Ascending aorta (tissue), 2 donors: ENCODE results near the gene COMTD1. TPM values are rescaled to one million over a fixed set of nuclear protein-coding genes. Genes with fewer than 3 reads are reported as not detected.
"Not testable (repeated sequence)": the region's sequence is repeated elsewhere in the genome, so short reads cannot be mapped to it uniquely, and the experiment has no call there.

Experiments used
- DNase-seq, 2 donors: peaks; one replicate each; pipeline ENCODE4 v3.0.0-alpha.2; 2019; ENCODE audit warnings: low spot score in 2 of 2
- H3K27ac ChIP-seq, 2 donors: fragments of 200-600 bp; sonication (generic); one replicate each; pipeline ENCODE4 v1.5.1; 2016 to 2017; ENCODE audit warnings: mild to moderate bottlenecking in 1 of 2
- H3K27me3 ChIP-seq: fragments of 200-600 bp; sonication (generic); one replicate; pipeline ENCODE4 v1.5.1; 2017
- H3K36me3 ChIP-seq, 2 donors: fragments of 200-600 bp; sonication (generic); one replicate each; pipeline ENCODE4 v1.5.1; 2016
- H3K4me1 ChIP-seq, 2 donors: fragments of 200-600 bp; sonication (generic); one replicate each; pipeline ENCODE4 v1.5.1; 2016 to 2017; ENCODE audit warnings: mild to moderate bottlenecking in 1 of 2
- H3K4me3 ChIP-seq, 2 donors: fragments of 200-600 bp; sonication (generic); one replicate each; pipeline ENCODE4 v1.5.1; 2016 to 2017; ENCODE audit warnings: mild to moderate bottlenecking in 1 of 2
- H3K9me3 ChIP-seq, 2 donors: fragments of 200-600 bp; sonication (generic); one replicate each; pipeline ENCODE4 v1.5.1; 2016
- intact Hi-C: fragments of 100-400 bp; cut with DNase I; formaldehyde crosslinking; loops from one replicate; pipeline ENCODE4 v1.15.1; 2023
- total RNA-seq: library from RNA; depleted of rRNA; stranded (reverse); fragments of >200 nt; gene quantifications from one replicate; pipeline ENCODE4 v1.1.0, GENCODE V29; 2016
- TF ChIP-seq, protein P1 (sequence below), 3 experiments: fragments of 200-600 bp in 2 of 3; fragments of 450-650 bp in 1 of 3; sonication (generic) in 2 of 3; IDR thresholded peaks; one replicate each; pipeline ENCODE4 v1.5.1; 2016 to 2019; ENCODE audit warnings: antibody characterized with exemption in 3 of 3, mild to moderate bottlenecking in 1 of 3, moderate library complexity in 1 of 3

Gene COMTD1
- total RNA-seq, 1 donor from 2014 or later = 85.5 TPM

DNA sequence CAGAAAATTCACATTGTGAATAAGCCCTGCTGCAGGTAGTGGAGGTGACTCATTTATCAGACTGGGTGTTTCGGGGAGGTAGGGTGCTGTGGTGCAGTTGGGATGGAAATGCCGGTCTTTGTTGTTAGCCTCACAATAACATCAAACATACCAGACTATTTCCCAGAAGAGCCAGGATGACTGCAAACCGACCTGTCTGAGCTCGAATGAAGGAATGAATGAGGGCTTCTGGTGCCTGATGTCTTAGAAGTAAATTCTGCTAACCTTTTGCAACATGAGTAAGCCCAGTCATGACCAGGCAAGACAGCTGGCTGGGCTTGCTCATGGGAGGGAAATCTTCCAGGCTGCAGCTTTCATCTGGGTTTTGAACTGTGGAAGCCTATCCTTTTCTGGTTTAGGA lies 27.6 kb downstream of the COMTD1 start:
- Histone ChIP-seq H3K27ac (peak overlapping the region in 1 of 2 donors; percentile 100), H3K27me3 (no peaks in the 10 kb centered on the region), H3K4me1 (peaks cover 10 to 20% of the 10 kb centered on the region in 2 donors), H3K9me3 (no peaks in the 10 kb centered on the region), H3K4me3 (no peak overlapping the region), H3K36me3 (peaks cover 9 to 11% of the 10 kb centered on the region in 2 donors)
- intact Hi-C loops = no loop called here
- peak in 1 of 2 donors; percentile 56 for DNase-seq
- TF ChIP-seq, protein P1, sequence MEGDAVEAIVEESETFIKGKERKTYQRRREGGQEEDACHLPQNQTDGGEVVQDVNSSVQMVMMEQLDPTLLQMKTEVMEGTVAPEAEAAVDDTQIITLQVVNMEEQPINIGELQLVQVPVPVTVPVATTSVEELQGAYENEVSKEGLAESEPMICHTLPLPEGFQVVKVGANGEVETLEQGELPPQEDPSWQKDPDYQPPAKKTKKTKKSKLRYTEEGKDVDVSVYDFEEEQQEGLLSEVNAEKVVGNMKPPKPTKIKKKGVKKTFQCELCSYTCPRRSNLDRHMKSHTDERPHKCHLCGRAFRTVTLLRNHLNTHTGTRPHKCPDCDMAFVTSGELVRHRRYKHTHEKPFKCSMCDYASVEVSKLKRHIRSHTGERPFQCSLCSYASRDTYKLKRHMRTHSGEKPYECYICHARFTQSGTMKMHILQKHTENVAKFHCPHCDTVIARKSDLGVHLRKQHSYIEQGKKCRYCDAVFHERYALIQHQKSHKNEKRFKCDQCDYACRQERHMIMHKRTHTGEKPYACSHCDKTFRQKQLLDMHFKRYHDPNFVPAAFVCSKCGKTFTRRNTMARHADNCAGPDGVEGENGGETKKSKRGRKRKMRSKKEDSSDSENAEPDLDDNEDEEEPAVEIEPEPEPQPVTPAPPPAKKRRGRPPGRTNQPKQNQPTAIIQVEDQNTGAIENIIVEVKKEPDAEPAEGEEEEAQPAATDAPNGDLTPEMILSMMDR (IDR thresholded peaks at IDR 0.05) = no peak

DNA sequence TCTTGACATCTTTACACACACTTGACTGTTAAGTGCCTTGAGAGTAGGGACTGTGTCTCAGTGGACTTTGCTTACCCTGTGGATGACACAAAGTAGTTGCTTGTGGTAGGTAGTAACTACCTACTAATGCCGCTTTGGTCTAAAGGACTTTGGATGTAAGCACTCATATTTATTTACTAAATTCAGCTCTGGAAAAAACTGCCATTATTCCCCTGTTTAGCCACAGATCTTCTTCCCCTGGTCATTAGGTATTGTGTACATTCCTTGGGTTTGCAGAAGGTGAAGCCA lies 28.0 kb downstream of the COMTD1 start:
- Histone ChIP-seq H3K27ac (peak overlapping the region in 1 of 2 donors; percentile 100), H3K36me3 (peaks cover 5 to 7% of the 10 kb centered on the region in 2 donors), H3K4me1 (peaks cover 10 to 20% of the 10 kb centered on the region in 2 donors), H3K9me3 (no peaks in the 10 kb centered on the region), H3K27me3 (no peaks in the 10 kb centered on the region), H3K4me3 (no peak overlapping the region)
- TF ChIP-seq, protein P1 (IDR thresholded peaks at IDR 0.05) = no peak
- DNase-seq = no peak
- intact Hi-C loops = no loop called here

DNA sequence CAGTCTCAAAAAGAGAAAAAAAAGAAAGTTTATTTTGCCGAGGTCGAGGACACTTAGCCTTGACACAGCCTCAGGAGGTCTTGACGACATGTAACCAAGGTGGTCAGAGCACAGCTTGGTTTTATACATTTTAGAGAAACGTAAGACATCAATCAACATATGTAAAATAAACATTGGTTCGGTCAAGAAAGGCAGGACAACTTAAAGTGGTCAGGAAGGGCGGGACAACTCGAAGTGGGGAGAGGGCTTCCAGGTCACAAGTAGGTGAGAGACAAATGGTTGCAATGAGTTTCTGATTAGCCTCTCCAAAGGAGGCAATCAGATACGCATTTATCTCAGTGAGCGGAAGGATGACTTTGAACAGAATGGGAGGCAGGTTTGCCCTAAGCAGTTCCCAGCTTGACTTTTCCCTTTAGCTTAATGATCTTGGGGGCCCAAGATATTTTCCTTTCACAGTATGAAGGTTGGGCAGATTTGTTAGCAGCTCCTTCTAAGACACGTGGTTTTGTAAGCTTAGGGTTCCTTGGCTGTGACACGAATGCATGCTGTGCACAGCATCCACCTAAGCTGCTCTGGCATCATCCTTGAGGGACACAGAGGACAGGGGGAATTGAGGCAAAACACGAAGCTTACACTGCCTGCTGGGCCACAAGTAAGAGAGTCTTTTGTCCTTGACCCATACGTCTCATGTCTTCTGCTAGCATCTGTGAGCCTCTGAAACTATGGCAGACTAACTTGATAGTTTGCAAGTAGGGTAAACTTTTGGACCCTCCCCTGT lies 28.5 kb downstream of the COMTD1 start:
- no peaks in the 10 kb centered on the region for H3K27me3 ChIP-seq
- H3K36me3 ChIP-seq = peaks cover 0 to 2% of the 10 kb centered on the region in 2 donors
- no peak overlapping the region for H3K4me3 ChIP-seq
- DNase-seq = peak in 1 of 2 donors; percentile 21
- no peak overlapping the region for H3K27ac ChIP-seq
- TF ChIP-seq, protein P1 (IDR thresholded peaks at IDR 0.05) = no peak
- intact Hi-C loops = no loop called here
- peaks cover 14 to 19% of the 10 kb centered on the region in 2 donors for H3K4me1 ChIP-seq
- H3K9me3 ChIP-seq = no peaks in the 10 kb centered on the region

DNA sequence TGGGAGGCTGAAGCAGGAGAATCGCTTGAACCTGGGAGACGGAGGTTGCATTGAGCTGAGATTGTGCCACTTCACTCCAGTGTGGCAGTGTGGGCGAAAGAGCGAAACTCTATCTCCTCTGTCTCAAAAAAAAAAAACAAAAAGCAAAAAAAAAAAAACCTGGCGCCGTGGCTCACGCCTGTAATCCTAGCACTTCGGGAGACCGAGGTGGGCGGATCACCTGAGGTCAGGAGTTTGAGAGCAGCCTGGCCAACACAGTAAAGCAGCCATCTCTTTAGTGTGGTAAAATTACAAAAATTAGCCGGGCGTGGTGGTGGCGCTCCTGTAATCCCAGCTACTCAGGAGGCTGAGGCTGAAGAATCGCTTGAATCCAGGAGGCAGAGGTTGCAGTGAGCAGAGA lies 29.1 kb downstream of the COMTD1 start:
- H3K4me1 ChIP-seq = peaks cover 11 to 14% of the 10 kb centered on the region in 2 donors
- H3K9me3 ChIP-seq, H3K27me3 ChIP-seq, H3K36me3 ChIP-seq, H3K4me3 ChIP-seq, H3K27ac ChIP-seq, intact Hi-C loops: not testable (repeated sequence)
- DNase-seq = peak in 1 of 2 donors; percentile 8

DNA sequence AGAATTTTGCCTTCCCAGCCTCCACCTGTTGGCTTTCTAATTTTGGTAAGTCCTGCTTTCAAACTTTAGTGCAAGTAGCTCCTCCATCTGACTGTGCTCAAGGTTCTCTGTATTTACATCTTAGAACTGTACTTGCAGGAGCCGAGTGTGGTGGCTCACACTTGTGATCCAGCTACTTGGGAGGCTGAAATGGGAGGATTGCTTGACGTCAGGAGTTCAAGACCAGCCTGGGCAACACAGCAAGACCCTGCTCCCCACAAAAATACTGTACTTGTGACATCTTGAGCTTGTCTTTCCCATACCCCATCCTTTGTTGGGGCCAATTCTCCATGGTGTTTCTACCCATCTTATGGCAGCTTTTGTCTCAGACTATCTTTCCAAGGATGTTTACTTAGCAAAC lies 29.8 kb downstream of the COMTD1 start:
- DNase-seq = peak in 1 of 2 donors; percentile 44
- Histone ChIP-seq H3K4me3 (no peak overlapping the region), H3K36me3 (no peaks in the 10 kb centered on the region), H3K27me3 (no peaks in the 10 kb centered on the region), H3K9me3 (no peaks in the 10 kb centered on the region), H3K4me1 (peaks cover 5 to 11% of the 10 kb centered on the region in 2 donors), H3K27ac (no peak overlapping the region)
- intact Hi-C loops = no loop called here
- TF ChIP-seq, protein P1 (IDR thresholded peaks at IDR 0.05) = no peak

DNA sequence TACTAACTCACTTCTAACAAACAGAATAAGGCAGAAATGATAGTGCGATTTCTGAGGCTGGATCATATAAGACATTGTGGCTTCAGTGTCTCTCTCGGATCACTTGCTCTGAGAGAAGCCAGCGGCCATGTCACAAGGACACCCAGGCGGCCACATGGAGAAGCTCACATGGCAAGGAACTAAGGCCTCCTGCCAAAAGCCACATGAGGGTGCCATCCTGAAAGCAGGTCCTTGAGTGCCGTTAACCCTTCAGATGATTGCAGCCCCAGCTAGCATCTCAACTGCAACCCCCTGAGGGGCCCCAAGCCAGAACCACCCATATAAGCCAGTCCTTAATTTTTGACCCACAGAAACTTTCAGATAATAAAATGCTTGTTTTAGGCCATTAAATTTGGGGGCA lies 32.0 kb downstream of the COMTD1 start:
- no peaks in the 10 kb centered on the region for H3K9me3 ChIP-seq
- H3K27me3 ChIP-seq = no peaks in the 10 kb centered on the region
- peak overlapping the region in 1 of 2 donors; percentile 63 for H3K27ac ChIP-seq
- no peak overlapping the region for H3K4me3 ChIP-seq
- peaks cover 5 to 8% of the 10 kb centered on the region in 2 donors for H3K4me1 ChIP-seq
- intact Hi-C loops = no loop called here
- peak in 1 of 2 donors; percentile 51 for DNase-seq
- H3K36me3 ChIP-seq = no peaks in the 10 kb centered on the region
- TF ChIP-seq, protein P1 (IDR thresholded peaks at IDR 0.05) = no peak

DNA sequence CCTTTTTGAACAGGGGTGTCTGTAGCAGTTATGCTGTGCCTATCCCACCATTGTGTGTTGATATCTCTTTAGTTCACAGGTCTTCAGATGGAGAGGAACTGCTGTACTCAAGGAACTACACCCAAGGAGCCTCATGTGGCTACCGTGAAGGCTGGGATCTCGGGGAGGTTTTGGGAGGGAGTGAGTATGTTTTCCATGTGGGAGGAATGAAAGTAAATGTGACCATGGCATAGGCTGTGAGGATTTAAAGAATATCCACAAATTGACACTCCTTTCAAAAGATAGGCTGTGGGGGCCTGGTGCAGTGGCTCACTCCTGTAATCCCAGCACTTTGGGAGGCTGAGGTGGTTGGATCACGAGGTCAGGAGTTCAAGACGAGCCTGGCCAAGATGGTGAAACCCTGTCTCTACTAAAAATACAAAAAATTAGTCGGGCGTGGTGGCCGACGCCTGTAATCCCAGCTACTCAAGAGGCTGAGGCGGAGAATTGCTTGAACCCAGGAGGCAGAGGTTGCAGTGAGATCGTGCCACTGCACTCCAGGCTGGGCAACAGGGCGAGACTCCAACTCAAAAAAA lies 32.6 kb downstream of the COMTD1 start:
- H3K27me3 ChIP-seq, intact Hi-C loops, H3K4me3 ChIP-seq, H3K4me1 ChIP-seq, H3K9me3 ChIP-seq, H3K36me3 ChIP-seq: not testable (repeated sequence)
- peak overlapping the region; percentile 63 to 69 for H3K27ac ChIP-seq
- DNase-seq = peak in 1 of 2 donors; percentile 50
